ENCODE results near the gene PXMP4.

Gene PXMP4

DNA sequence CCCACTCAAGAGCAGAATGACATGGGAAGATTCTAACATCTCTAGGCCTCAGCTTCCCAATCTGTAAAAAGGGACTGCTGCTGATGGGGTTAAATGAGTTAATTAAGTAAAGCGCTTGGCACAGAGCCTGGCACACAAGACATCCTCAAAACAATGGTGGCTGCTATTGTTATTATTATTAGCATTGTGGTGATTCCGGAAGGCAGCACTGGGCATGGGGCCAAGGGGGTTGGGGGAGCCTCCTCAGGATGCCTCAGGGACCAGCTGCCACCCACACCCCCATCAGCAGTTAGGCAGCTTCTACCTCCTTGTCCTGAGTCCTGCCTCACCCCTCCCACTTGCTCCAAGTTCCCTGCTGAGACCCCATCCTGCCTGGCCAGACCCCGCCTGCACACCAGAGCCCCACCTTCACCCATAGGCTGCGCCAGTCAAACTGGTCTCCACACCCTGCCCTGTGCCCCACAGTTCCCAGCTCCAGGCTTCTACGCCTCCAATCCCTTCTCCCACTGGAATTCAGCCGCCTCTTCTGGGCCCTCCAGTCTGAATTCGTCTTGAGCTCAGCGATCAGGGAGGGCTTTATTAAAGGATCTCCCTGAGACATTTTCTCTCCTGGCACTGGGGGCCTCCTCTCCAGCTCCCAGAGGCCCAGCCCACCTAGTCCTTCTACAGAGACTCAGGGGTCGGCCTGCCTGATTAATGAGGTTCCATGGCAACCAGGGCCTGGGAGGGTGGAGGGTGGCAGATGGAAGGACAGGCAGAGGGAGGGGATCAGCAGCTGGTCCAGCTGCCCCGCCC, 35.4 kb downstream of the PXMP4 start:
- no peak for DNase-seq (ENCODE audit: low spot score)

DNA sequence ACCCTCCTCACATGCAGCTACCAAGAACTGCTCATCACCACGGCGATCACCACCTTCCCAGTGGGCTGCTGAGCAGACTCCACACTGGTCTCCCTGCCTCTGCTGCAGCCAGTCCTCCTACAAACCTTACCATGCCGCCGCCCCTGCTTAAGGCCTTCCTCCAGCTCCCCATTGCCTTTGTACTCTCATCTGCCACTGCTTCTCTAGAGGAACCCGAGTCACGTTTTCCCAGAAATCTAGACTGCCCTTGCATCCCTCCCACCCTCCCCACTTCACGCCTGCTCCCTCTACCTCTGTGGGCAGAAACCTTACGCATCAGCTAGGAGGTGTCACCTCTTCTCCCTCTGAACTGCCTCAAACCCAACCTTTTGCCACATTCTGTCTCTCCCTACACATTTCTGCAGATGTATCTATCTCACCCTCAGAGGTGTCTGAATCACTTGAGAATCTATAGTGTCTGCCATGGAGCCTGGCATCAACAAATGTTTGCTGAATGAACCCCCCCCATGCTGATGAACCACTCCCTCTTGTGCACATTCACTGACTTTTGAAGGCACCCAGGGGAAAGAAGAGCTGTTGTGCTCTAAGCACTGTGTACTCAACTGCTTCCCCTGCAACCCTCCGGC, 38.3 kb downstream of the PXMP4 start:
- DNase-seq (ENCODE audit: low spot score), result no peak

GRCh38 chr20:33681288-33681687, 38.8 kb downstream of the PXMP4 start:
- no peak for DNase-seq (ENCODE audit: low spot score)

- no peak for DNase-seq (ENCODE audit: low spot score)
Observed at GRCh38 chr20:33680686-33681085, 39.4 kb downstream of the PXMP4 start.

DNA sequence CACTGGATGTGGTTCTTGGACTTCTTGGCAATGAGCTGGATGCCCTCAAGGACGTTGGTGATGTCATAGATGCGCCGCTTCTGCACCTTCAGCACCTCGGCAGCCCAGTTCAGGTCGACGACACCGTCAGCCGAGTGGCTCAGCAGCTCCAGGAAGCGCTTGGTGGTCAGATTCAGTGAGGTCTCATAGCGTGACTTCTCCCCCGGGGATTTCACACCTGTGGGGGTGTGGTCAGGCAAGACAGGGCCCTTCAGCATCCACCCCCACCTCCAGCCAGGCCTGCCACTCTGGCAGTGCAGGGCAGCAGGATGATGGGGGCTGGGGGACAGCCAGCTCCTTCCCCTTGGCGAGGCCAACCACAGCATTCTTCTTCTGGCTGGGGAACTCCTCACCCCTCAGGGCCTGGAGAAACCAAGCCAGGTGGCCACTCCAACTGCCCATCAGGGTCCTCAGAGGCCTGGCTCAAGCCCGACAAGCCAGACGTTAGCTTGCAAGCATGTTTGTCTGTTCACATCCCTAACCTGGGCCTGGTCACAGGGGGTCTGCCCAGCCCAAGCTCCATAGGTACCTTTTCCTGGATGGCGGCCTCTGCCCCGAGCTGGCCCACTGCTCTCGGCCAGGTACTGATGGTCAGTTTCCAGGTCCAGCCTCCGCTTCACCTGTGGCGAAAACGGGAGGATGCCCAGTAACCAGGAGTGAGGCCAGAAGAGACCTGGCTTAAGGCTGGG, 40.2 kb downstream of the PXMP4 start:
- no peak for DNase-seq (ENCODE audit: low spot score)

GRCh38 chr20:33677991-33678702, 42.0 kb downstream of the PXMP4 start:
- DNase-seq (ENCODE audit: low spot score), result no peak

GRCh38 chr20:33676652-33677645, 43.2 kb downstream of the PXMP4 start:
- DNase-seq (ENCODE audit: low spot score), result no peak

GRCh38 chr20:33676121-33676520, 44.0 kb downstream of the PXMP4 start:
- no peak for DNase-seq (ENCODE audit: low spot score)

DNA sequence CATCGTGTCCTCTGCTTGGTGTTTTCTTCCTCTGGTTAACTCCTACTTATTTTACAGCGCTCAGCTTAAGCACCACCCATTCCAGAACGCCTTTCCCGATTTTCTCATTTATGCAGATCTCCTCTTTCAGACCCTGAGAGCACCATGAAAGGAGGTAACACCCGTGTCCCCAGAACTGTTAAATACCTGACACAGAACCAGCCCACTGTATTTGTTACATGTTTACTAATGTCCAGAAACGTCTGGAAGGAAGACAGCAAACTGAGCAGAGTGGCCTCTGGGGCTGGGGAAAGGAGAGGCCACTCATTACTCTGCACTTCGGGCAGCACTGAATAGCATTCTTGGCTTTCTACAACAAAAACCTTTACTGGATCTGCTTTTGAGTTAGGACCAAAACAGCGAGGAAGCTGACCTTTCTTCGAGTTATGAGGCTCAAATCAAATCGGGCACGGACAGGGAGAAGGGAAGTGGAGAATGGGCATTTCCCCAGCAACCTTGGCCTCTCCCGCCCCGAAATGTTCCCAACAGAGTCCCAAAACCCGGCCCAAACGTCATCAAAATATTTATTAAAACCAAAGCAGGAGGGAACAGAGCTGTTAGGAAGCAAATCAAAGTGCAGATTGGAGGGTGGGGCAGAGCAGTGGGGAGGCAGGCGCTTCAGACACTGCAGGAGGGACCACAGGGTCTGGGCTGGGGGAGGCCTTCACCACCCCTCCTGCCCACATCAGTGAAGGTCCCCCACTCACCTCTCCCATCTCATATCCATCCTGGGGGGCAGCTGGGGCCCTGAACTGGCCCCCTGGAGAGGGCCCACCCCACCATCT, 44.8 kb downstream of the PXMP4 start:
- DNase-seq (ENCODE audit: low spot score), result no peak

DNA sequence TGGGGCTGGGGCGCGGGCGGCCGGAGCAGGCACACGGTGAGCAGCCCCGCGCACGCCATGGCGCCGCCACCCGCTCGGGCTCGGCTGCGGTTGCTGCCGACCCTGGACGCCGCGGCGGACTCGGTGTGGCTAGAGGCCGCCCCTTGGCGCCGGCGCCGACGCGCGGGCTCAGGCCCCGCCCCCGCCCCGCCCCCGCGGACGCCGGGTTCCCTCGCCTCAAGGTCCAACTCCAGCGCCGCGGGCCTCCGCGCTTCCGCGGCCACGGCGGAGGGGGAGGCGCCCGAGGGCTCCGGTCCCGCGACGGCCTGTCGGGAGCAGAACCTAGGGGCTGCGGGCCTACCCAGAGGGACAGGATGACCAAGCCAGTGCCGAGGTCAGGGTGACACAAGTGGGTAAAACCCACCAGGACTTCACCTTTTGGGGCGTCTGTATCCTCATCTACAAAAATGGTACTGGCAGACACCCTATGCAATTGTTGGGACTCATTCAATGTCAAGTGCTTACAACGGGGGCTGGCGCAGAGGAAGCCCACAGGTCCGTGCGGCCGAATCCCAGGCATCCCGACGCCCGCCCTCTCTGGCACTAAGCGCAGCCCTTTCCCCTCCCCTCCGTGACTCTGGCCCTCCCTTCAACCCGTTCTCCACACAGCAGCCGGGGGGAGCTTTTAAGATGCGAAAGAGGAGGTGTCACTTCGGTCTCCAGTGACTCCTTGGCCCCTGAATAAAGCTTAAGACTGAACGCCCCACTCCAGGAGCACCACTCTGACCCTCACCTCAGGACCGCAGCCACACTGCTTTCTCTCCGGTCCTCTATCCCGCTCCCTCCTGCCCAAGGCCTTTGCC, 45.6 kb downstream of the PXMP4 start, which contains the start of gene NECAB3:
NECAB3 (minus strand) TSS at position 135 of the 842 bp plus-strand sequence; CDS start at position 59, 76 bp downstream.
- DNase-seq (ENCODE audit: low spot score), result peak; percentile 85

DNA sequence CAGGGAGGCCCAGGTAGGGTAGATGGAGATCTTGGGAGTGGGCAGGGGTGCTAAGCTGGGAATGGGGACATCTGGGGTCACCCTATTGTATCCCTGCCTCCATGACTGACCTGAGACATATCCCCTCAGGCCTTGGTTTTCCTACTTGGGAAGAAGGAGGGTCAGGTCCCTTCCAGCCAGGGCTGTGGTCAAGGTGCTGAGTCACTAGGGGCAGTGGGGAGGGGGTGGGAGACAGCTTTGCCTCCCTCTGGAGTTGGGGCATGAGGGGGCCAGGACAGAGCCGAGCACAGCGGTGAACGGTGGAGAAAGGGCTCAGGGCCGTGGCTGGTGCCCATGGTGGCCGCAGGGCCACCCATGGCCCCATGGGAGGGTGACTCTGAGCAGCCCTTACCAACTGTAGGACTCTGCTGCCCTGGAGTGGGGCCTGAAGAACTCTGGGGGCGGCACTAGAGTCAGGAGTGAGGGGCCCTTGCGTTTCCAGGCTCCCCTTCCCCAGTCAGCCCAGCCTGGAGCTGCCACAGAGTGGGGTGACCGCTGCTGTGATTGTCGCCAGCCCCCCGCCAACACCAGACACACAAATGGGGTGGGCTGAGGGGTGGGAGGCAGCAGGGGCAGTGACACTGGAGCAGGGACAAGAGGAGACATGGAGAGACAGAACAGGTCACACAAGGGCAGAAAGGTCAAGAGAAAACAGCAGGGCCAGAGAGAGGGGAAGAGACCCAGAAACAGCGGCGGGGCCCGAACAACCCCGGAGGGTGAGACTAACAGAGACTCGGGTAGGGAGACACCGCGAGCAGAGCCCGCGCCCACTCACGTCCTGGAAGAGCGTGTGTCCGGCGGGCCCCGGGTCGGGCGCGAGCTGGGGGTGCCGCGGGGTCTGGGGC, 46.5 kb downstream of the PXMP4 start:
- DNase-seq (ENCODE audit: low spot score), result peak; percentile 51

DNA sequence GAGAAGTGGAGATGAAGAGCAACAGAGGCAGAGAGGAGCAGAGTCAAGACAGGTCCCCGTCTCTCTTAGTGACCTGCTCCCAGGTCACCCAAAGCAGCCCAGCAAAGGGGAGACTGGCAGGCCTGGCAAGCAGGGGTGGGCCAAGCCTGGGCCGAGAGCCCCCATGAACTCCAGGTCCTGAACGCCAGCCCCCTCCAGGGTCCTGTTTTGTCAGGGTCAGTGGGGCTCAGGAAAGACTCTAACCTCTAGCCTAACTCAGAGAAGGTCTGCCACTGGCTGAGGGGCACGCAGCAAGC, 47.0 kb downstream of the PXMP4 start:
- no peak for DNase-seq (ENCODE audit: low spot score)

DNA sequence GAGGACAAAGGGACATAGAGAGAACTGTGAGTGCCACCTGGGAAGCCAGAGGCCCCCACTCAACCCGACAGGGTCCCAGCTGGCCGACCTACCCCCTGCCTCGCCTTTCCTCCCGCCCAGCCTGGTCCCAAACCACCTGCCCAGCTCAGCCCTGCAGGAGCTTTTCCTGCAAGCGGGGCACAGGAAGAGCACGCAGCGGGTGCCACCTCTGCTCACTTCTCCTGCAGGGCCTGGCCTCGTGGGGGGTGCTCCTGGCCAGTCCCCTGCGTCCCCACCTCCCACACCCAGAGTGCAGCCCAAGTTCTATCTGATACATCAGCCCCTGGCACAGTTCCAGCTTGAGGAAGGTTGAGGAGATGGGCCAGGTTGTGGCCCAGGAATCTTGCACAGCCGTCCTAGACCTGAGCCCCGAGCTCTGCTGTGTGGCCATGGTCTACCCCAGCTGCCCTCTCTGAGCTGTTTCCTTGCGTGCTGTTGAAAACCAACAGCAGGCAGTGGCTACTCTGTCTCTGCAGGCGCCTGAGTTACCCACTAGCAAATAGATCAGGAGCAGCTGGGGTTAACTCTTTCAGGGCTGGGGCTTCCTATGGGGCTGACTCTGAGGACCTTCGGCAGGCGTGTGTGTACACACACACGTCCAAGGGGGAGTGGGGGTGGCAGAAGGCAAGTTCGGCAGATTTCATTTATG, 47.5 kb downstream of the PXMP4 start:
- peak; percentile 63 for DNase-seq (ENCODE audit: low spot score)

DNA sequence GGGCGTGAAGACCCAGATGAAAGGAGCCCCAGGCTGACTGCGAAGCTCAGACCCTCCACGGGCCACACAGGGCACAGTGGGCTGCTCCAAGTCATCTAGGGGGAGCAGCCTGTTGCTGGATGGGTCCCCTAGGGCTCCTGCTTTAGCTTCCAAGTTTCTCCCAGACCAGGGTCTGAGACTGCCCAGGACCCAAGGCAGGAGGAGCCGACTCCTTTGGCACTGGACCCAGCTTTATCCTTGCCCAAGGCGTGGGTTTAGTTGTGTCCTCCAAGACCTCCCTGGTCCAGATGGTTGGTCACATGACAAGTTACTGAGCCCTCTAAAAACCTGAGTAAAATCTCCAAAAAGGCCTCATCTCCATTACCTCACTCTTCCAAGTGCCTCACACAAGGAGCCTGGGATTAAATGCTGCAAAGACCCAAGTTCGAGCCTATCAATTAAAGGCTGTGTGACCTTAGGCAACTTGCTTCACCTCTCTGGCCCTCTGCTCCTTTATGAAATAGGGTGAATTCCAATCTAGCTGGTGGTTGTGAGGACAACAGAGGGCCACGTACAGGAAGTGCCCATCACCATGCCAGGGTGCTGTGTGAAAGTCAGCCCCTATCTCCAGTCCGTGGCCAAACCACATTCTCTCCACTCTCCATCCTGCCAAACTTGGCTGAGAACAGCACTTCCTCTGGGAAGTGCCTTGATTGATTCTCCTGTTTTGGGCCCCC, 48.4 kb downstream of the PXMP4 start:
- no peak for DNase-seq (ENCODE audit: low spot score)

DNA sequence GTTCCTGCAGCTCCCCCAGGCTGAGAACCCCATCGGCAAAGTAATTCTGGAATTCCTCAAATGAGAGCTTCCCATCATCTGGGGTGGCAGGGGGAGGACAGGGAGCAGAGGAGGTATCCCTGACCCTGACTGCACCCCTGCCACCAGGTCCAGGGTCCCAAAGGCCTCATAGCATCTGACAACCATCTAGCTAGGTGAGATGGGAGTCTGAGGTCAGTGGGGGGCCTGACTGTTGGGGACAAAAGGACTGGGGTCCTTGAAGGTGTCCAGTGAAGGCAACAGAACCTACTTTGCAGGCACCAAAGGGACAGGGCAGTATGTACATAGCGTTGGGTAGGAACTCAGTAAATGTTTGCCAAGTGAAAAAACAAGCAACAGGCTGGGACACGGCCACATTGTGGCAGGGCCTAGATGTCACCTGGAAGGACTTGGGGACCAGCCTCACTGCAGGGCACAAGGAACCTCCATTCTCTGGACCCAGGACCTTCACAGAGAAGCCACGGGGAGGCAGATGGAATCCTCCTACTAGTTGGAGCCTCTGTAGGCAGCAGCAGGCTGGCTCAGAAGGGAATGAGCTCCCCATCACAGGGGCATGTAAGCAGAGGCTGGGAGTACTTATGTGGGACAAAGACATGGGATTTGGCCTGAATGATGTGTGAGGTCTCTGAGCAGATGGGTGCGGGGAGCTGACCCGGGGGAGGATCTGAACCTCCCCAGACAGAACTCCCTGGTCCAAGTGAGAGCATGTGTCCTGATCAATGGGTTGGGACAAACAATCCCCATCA, 49.2 kb downstream of the PXMP4 start:
- DNase-seq (ENCODE audit: low spot score), result no peak

Data from RKO (cell line).